SK-N-MC (cell line): Measurements from ENCODE around the gene MCRIP1.

ENCODE experiments used
- EZH2 ChIP-seq: fragments of 200-600 bp; sonication (generic); IDR thresholded peaks from one replicate; pipeline ENCODE4 v1.6.1; 2017; ENCODE audit warnings: antibody characterized with exemption
- FOXP2 ChIP-seq: optimal IDR thresholded peaks from 2 replicates; pipeline ENCODE3; 2011; ENCODE audit warnings: mild to moderate bottlenecking, moderate library complexity; ENCODE audit not compliant: insufficient read depth; ENCODE audit errors: extremely low read length, control extremely low read depth
- POLR2AphosphoS5 ChIP-seq: IDR thresholded peaks from 2 replicates; pipeline ENCODE4 v1.6.1; 2012; ENCODE audit warnings: mild to moderate bottlenecking, low read depth, low read length, borderline replicate concordance

GRCh38 chr17:81843713-81844326 lies 10.7 kb upstream of the MCRIP1 start:
- no peak for TF ChIP-seq EZH2
- TF ChIP-seq FOXP2 = no peak
- TF ChIP-seq POLR2AphosphoS5 = no peak
